Fibroblast of the aortic adventitia (primary cell): ENCODE data around the gene CEP76. TPM values are rescaled to one million over a fixed set of nuclear protein-coding genes. Genes with fewer than 3 reads are reported as not detected.

Source experiments
- DNase-seq: peaks from one replicate; pipeline ENCODE4 v3.0.0-alpha.2; 2010; ENCODE audit warnings: low read depth
- H3K4me3 ChIP-seq: 2 replicates; pipeline ENCODE4 v1.5.1; 2011; ENCODE audit warnings: low read depth, mild to moderate bottlenecking, control low read depth, low read length, moderate library complexity
- CTCF ChIP-seq: IDR thresholded peaks from 2 replicates; pipeline ENCODE4 v1.5.1; 2011; ENCODE audit warnings: mild to moderate bottlenecking, low read length, control low read depth, inconsistent platforms; ENCODE audit not compliant: insufficient read depth
- total RNA-seq: library from RNA; depleted of rRNA; stranded (reverse); fragments of >200 nt; gene quantifications from 2 replicates; pipeline ENCODE4 v1.2.3, GENCODE V29; 2012; ENCODE audit warnings: low replicate concordance

CEP76 gene
- total RNA-seq, 1 donor, result 10.3 TPM

- H3K4me3 ChIP-seq, result no peak overlapping the region
- no peak for DNase-seq
- no peak for TF ChIP-seq CTCF
These were observed 13.2 kb downstream of the CEP76 start for GRCh38 chr18:12689256-12689850.

- peak; percentile 22 for DNase-seq
- no peak for TF ChIP-seq CTCF
- H3K4me3 ChIP-seq, result no peak overlapping the region
These were observed 16.4 kb downstream of the CEP76 start for GRCh38 chr18:12686100-12686499.

GRCh38 chr18:12679183-12679786, 23.2 kb downstream of the CEP76 start:
- TF ChIP-seq CTCF, result no peak
- DNase-seq, result peak; percentile 57
- no peak overlapping the region for H3K4me3 ChIP-seq

DNA sequence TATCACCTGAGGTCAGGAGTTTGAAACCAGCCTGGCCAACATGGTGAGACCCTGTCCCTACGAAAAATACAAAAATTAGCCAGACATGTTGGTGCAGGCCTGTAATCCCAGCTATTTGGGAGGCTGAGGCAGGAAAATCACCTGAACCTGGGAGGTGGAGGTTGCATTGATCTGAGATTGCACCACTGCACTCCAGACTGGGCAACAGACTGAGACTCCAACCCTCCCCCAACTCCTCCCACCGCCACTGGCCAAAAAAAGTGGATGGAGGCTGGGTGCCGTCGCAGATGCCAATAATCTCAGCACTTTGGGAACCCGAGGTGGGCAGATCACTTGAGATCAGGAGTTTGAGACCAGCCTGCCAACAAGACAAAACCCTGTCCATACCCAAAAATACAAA, 34.5 kb downstream of the CEP76 start:
- no peak for DNase-seq
- no peak overlapping the region for H3K4me3 ChIP-seq
- TF ChIP-seq CTCF, result no peak

DNA sequence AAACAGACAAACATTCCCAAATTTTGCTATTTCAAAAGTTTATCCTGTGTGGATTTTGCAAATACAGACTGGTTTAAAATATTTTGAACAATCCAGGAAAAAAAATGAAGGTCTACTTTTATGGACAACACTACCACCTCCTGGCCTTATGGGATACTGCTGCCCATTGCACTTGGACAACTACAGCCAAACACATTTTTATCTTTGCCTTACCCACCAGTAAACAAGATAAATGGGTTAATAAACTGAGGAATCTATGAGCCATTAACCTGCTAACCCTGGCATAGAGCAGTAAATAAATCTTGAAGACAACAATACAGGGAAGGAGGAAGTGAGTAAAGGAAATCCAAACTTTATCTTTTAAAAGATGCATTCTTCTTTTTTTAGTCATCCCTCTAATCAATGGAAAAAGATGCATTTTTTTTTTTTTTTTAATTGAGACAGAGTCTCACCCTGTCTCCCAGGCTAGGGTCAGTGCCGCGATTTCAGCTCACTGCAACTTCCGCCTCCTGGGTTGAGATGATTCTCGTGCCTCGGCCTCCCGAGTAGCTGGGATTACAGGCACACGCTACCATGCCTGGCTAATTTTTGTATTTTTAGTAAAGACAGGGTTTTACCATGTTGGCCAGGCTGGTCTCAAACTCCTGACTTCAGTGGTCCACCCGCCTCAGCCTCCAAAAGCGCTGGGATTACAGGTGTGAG, 42.5 kb downstream of the CEP76 start:
- DNase-seq, result peak; percentile 83
- peak; percentile 91 for TF ChIP-seq CTCF
- H3K4me3 ChIP-seq, result no peak overlapping the region

GRCh38 chr18:12658426-12659138, 43.9 kb downstream of the CEP76 start:
- TF ChIP-seq CTCF, result no peak
- H3K4me3 ChIP-seq, result peak overlapping the region; percentile 91
- DNase-seq, result peak; percentile 27
